HFF-Myc (cell line): ENCODE results near the gene MPHOSPH9.

Experiments
- DNase-seq: peaks from one replicate; pipeline ENCODE4 v3.0.0-alpha.2; 2011; ENCODE audit warnings: low read depth; ENCODE audit errors: extremely low read depth
- H3K4me3 ChIP-seq: replicated peaks from 2 replicates; pipeline ENCODE4 v1.5.1; 2011; ENCODE audit warnings: low read depth, mild to moderate bottlenecking, control low read depth, low read length
- TF ChIP-seq, protein P1 (sequence below): IDR thresholded peaks from 2 replicates; pipeline ENCODE4 v1.5.1; 2012; ENCODE audit warnings: mild to moderate bottlenecking, low read depth, low read length, control low read depth; ENCODE audit errors: missing control alignments

MPHOSPH9 gene

GRCh38 chr12:123133701-123134100, 99.2 kb downstream of the MPHOSPH9 start:
- TF ChIP-seq, protein P1, sequence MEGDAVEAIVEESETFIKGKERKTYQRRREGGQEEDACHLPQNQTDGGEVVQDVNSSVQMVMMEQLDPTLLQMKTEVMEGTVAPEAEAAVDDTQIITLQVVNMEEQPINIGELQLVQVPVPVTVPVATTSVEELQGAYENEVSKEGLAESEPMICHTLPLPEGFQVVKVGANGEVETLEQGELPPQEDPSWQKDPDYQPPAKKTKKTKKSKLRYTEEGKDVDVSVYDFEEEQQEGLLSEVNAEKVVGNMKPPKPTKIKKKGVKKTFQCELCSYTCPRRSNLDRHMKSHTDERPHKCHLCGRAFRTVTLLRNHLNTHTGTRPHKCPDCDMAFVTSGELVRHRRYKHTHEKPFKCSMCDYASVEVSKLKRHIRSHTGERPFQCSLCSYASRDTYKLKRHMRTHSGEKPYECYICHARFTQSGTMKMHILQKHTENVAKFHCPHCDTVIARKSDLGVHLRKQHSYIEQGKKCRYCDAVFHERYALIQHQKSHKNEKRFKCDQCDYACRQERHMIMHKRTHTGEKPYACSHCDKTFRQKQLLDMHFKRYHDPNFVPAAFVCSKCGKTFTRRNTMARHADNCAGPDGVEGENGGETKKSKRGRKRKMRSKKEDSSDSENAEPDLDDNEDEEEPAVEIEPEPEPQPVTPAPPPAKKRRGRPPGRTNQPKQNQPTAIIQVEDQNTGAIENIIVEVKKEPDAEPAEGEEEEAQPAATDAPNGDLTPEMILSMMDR: no peak
- no peak overlapping the region for H3K4me3 ChIP-seq
- no peak for DNase-seq

DNA sequence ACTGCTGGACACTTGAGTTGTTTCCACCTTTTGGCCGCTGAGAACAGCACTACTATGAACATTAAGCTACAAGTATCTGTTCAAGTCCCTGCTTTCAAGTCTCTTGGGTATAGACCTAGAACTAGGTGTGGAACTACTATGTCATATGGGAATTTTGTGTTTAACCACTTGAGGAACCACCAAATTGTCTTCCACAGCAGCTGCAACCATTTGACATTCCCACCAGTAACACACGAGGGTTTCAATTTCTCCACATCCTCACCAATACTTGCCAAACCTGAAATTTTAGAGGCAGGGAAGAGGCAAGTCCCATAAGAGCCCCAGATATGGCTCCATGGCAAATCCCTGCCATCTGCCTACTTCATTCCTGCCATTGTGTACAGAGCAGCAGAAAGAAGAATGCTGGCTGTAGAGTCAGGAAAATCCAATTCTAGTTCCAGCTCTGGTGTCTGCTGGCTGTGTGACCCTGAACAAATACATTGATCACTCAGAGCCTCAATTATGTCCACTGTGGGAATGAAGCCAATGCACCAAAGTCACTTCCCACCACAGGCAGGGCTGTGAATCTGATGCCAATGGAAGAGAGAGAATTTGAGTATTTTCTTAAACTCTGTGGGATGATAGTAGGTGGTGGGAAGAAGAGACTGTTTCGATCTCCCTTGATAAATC, 99.9 kb downstream of the MPHOSPH9 start:
- TF ChIP-seq, protein P1: no peak
- no peak for DNase-seq
- no peak overlapping the region for H3K4me3 ChIP-seq

- TF ChIP-seq, protein P1: no peak
- H3K4me3 ChIP-seq: no peak overlapping the region
- DNase-seq: no peak
These were observed 101.0 kb downstream of the MPHOSPH9 start for GRCh38 chr12:123131879-123132402.

GRCh38 chr12:123131291-123131832, 101.6 kb downstream of the MPHOSPH9 start:
- no peak overlapping the region for H3K4me3 ChIP-seq
- no peak for DNase-seq
- TF ChIP-seq, protein P1: no peak

GRCh38 chr12:123129621-123130020, 103.3 kb downstream of the MPHOSPH9 start:
- TF ChIP-seq, protein P1: no peak
- DNase-seq: no peak
- no peak overlapping the region for H3K4me3 ChIP-seq

GRCh38 chr12:123127182-123127495, 105.8 kb downstream of the MPHOSPH9 start:
- DNase-seq: no peak
- TF ChIP-seq, protein P1: no peak
- no peak overlapping the region for H3K4me3 ChIP-seq
